HG03280 (cell line): Measurements from ENCODE around the gene ZNF385B.
"Not testable (repeated sequence)": the region's sequence is repeated elsewhere in the genome, so short reads cannot be mapped to it uniquely, and the experiment has no call there.

Experiments
- ATAC-seq: cut with Tn5 transposase; IDR thresholded peaks from one replicate; pipeline ENCODE4 v1.9.1; 2021; ENCODE audit warnings: mild to moderate bottlenecking, moderate library complexity; ENCODE audit not compliant: unreplicated experiment

Gene ZNF385B

DNA sequence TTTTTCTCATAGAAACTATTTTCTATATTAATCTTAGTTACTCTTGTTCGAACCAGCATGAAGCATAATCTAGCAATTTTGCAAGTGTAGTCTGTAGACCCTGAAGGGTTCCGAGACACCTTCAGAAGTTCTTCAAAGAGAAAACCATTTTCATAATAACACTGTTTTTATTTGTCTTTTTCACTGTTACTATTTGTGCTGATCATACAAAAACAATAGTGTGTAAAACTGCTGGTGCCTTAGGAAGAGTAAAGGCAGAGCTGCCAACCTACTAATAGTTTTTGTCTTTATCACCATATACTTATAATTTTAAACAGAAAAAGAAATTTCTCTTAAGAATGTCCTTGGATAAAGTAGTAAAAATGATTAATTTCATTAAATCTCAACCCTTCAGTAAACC lies 218.9 kb downstream of the ZNF385B start:
- no peak for ATAC-seq

DNA sequence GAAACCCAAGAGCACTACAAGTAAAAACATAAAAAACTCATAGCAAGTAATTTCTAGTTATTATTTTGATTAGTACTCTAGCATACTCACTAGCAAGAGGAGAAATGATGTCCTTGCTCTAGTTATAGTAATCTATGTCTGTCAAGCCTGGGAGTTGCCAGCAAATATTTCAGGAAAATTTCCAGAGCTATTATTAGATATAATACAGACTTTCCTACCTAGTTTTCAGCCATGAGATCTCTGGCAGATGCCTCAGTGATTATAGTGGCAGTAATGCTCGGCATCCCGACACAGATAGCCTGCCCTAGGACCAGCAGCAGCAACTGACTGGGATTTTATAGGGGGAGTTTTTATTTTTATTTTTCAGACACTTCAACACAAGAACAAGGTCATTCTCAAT lies 224.4 kb downstream of the ZNF385B start:
- ATAC-seq = no peak

DNA sequence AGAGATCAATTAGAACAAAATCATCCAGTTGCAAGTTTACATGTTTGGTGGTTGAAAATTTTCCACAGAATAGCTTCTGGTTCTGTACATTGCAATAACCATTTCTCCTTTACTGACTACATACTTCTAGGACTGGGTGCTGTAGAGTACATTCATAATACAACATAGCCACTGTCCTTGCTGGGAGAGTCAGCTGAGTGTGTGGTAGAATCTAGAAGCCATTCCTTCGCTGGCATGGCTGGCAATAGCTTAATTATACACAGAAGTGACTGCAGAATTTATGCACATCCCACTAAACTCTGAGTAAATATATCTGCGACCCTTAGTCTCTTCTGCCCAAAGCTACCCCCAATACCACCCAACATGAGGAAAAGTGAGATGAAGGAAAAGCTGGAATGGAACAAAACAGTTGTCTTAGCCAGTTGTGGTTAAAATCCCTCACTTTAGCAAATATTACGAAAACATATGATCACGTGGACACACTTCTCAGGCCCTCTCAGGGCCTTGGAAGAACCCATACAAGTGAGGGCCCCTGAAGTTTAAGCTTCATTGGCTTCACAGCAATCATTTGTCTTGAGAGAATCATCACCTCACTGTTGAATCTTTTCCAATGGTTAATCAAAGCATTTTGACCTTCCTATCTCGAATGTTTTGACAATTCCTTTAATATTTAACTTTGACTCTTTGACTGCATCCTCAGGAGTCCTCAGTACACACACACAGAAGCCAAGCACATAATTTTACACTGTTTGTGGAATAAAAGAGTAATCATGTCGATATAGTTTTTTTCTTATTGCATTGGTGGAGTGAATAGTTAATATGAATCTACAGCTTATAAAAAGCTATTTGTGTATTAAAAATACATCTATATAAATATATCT lies 225.1 kb downstream of the ZNF385B start:
- ATAC-seq = no peak

DNA sequence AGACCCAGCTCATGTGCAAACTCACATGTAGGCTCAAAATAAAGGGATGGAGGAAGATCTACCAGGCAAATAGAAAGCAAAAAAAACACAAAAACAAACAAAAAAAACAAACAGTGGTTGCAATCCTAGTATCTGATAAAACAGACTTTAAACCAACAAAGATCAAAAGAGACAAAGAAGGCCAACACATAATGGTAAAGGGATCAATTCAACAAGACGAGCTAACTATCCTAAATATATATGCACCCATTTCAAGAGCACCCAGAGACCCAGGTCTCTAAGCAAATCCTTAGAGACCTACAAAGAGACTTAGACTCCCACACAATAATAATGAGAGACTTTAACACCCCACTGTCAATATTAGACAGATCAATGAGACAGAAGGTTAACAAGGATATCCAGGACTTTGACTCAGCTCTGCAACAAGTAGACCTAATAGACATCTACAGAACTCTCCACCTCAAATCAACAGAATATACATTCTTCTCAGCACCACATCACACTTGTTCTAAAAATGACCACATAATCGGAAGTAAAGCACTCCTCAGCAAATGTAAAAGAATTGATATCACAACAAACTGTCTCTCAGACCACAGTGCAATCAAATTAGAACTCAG lies 229.5 kb downstream of the ZNF385B start:
- not testable (repeated sequence) for ATAC-seq

DNA sequence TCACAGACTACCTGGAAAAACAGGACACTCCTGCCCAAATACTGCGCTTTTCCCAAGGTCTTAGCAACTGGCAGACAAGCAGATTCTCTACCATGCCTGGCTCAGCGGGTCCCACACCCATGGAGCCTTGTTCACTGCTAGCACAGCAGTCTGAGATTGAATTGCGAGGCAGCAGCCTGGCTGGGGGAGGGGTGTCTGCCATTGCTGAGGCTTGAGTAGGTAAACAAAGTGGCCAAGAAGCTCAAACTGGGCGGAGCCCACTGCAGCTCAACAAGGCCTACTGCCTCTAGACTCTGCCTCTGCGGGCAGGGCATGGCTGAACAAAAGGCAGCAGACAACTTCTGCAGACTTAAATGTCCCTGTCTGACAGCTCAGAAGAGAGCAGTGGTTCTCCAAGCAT lies 231.6 kb downstream of the ZNF385B start:
- not testable (repeated sequence) for ATAC-seq

DNA sequence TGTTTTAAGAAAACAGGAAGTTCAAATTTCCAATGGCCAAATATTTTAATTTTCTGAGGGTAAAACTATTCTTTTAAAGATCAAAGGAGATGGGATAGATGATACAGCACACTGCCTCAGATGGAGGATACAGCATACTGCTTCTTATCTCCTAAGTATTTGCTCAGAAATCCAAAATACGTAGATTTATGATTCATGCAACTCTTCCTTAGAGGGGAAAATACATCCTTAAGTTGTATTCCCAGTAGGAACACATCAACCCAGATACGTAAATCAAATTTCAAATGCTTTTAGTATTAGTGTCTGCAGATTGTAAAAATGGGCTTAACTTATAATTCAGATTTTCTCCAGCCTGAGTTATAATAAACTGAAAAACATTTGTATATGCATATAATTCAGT lies 235.2 kb downstream of the ZNF385B start:
- no peak for ATAC-seq

DNA sequence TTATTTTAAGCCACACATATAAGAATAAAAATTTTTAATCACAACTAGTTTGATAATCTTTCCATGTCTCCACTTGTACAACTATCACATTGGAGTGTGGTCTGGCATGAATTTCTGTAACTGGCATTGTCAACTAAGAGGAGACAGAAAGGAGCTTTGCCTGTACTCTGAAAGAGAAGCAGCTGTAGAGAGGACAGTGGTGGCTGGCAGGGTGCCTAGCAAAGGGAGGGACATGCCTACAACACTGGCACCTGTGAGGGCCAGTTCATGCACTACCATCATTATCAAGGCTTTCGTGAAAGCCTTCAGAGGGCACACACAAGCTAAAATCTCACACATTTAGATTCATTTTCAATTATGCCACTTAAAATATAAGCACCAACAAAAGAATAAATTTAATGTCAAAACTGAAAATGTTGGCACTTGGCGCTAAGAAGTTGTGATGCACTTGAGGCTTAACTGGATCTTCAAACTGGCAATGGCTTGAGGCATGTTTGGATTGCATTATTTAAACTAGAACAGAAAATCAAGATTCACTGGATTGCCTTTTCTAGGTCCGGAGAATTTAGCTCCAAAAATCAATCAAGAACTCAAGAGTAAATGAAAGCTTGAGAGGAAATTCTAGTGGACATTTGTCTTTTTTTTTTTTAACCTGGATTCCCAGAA lies 238.6 kb downstream of the ZNF385B start:
- no peak for ATAC-seq

DNA sequence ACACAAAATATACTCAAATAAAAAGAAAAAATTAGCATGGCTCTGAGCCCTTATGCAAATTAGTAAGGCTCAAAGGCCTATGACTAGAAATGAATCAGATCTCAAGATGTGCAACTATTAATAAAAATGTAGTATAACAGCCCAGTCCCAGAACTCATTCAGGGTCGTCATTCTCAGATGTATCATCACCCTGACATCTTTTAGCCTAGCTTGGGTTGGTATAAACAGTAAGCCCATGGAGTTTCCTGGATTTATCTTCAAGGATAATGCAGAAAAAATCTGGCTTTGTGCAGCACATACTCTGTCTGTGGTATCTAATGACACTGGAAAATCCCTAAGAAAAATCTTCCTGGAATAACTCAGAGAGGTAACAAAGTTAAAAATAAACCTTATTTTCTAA lies 239.3 kb downstream of the ZNF385B start:
- ATAC-seq = no peak

DNA sequence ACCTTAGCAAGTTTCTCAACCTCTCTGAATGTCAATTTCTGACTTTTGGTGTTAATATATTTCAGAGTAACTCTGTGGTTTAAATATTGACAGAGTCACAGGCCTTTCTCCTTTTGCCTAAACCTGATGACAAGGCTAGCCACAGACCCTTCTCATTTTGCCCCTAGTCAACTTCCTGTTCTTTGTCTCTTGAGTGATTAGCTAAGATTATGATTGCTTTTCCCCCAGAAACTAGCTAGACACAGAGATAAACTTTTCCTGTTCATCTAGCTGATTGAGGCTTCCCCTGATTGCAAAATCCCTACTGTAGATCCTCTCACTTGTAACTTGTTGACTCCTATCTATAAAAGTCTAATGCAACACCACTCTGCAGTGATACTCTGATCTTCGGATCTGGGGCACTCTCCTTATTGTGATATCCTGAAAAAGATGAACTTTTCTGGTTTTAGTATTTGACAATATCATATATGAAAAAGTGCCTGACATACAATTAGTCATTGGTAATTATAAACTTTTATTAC lies 241.4 kb downstream of the ZNF385B start:
- no peak for ATAC-seq

DNA sequence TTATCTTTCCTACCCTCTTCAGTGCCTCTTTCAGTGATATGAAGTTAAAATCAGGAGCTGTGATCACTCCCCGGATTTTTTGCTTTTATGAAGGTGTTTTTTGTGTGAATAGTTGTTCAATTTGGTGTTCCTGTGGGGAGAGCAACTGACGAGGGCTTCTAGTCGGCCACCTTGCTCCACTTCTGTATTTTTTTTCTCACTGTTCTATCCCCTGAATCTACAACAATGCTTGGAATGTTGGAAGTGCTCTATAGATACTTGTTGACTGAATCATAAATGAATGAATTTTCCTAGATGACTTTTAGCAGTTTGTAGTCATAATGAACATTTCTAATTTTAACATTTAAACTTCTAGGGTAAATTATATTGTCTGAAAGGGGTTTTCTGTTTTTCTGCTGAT lies 247.3 kb downstream of the ZNF385B start:
- no peak for ATAC-seq

DNA sequence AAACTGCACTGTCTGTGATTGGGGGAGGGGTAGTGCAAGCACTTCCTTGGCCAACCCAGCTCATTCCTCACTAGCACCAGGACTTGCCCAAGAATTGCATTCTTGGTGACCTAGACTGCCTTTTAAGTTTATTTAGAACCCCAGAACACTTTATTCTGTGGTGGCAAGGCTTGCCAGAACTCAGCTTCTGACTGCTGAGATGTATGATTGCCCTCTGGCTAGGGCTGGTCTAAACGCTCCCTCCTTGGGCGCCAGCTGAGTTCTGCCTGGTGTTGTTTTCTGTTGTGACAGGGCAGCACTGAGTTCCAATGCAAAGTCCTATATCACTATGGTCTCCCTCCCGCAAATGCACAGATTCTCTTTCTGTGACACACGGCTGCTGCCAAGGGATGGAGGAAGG lies 247.7 kb downstream of the ZNF385B start:
- no peak for ATAC-seq

DNA sequence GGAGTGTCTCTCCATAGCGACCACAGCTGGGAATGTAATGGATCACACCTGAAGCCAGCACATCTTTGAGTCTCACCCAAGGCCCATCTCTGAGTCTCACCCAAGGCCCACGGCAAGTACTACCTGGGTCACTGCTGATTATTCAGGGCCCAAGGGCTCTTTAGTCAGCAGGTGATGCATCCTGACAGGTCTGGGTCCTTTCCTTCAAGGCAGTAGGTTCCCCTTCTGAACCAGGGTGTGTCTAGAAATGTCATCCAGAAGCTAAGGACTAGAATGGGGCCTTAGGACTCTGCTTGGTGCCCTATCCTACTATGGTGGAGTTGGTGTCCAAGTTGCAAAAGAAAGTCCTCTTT lies 248.1 kb downstream of the ZNF385B start:
- ATAC-seq = no peak

DNA sequence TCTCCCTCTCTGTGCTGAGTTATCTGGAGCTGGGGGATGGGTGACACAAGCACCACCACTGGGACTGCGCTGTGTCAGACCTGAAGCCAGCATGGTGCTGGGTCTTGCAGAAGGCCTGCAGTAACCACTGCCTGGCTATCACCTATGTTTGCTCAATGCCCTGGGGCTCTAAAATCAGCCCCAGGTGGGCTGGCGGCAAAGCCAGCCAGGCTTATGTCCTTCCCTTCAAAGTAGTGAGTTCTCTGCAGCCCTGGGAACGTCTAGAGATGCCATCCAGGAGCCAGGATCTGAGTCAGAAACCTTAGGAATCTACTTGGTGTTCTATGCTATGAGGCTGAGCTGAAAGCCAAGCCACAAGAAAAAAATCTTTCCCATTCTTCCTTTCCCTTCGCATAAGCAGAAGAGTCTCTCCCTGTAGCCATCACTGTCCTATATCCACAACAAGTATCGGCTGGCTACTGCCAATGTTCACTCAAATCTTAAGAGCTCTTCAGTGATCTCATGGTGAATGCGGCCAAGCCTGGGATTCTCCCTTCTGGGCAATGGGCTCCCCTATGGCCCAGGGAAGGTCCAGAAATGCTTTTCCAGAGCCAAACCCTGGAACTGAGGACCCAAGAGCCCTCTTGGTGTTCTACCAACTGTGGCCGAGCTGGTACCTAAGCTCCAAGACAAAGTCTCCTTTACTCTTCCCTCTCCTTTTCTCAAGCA lies 248.7 kb downstream of the ZNF385B start:
- ATAC-seq = no peak

DNA sequence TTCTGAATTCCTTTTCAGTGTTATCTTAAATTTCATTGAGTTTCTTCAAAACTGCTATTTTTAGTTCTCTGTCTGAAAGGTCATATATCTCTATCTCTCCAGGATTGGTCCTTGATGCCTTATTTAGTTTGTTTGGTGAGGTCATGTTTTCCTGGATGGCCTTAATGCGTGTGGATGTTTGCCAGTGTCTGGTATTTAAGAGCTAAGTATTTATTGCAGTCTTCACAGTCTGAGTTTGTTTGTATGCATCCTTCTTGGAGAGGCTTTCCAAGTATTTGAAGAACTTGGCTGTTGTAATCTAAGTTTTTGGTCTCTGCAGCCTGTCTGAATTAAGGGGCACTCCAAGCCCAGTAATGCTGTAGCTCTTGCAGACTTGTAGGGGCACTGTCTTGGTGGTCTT lies 249.3 kb downstream of the ZNF385B start:
- no peak for ATAC-seq

DNA sequence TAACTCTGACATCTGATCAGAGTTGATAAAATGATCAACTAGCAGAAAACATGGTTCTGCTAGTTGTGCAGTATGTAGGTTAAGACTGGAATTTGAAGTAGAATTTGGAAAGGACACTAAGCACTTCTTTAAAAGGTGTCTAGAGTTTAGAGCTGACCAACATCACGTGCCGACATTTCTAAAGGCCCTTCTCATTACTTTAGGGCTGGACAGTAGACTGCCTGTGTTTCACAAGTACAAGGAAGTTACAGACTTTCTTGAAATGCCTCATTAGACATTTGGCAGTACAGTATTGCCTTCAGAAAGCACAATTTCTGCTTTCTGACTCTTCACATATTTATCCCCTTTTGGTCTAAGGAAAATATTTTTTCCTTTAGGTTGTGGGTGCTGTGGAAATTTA lies 255.3 kb downstream of the ZNF385B start:
- no peak for ATAC-seq

DNA sequence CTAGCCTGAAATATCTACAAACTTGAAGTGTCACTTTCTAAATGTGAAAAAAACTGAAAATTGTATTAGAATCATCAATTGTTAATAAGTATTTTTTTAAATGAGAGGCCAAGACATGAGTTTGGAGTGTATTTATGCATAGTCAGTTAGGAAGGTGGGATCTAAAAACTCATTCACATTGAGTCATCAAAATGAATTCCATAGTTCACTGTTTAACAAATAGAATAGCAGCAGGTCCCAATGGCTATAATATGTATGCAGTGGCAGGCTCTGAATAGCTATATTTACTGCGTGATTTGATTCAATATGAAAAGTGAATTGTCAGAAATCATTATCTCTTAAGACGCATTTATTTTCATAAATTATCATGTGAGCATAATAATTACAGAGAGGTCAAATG lies 256.1 kb downstream of the ZNF385B start:
- no peak for ATAC-seq

DNA sequence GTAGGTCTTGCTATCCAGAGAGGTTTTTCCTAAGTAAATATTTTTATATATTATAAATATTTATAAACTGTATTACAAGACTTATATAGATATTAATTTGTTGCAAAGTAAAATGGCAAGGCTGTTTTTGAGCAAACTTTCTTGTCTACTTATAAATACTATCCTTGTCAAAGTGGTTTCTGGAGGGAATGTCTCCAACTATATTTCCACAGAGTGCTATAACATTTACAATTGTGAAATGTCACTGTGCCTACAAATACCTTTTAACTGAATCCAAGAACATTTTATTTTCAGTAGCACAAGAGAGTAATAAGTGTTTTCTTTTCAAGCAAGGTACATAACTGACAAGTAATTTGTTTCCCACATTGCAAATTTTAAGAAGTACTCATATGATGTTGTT lies 256.8 kb downstream of the ZNF385B start:
- ATAC-seq = no peak

DNA sequence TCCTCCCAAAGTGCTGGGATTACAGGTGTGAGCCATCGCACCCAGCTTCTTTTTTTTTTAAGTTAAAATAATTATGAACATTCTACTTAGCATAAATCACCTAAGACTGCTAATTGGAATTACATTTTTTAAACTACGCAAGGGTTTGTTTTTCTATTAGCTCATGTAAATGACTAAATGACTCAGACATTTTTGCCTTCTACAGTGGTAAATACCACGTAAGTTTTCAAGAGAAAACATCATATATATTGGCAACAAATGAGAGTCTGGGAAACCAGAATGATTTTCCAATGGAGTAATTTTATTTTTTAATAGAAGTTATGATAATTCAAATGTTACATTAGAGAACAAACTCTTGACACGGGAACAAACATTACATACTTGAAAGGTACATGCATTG lies 259.0 kb downstream of the ZNF385B start:
- ATAC-seq = no peak

DNA sequence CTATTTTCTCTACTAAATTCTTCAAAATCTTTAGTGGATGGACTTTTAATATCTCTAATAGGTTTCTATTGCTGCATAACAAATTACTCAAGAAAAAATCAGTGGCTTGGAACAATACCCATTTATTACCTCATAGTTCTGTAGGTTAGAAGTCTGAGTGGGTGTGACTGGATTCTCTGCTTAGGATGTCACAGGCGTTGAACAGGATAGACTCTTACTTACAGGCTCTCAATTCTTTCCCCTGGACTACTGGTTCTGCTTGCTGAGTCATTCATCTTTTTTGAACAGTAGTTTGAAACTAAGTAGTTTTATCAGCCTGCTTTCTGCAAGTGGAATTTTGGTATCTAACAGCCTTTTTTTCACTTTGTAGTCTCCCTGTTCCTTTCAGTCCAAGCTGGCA lies 265.4 kb downstream of the ZNF385B start:
- ATAC-seq = no peak

DNA sequence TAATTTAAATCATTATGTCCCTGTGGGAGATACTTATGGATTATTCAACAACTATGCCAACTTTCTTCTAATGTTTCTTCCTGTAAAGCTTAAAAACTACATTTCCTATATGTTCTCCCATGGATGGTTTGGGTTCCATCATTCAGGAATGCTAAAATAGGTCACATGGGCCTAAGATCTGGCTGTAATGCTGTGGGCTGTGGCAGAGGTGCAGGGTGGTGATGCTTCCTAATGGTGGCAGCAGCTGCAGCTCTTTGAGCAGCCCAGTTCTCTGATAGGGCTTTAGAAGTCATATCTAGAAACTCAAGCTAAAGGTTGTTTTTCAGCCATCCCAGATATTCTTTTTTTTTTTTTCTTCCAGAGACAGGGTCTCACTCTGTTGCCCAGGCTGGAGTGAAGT lies 266.1 kb downstream of the ZNF385B start:
- no peak for ATAC-seq
